GM21619 (cell line): ENCODE data around the gene RPS6KA5.
A peak's percentile ranks its signal among the peaks of the same experiment; 100 is the strongest.
"Not testable (repeated sequence)": the region's sequence is repeated elsewhere in the genome, so short reads cannot be mapped to it uniquely, and the experiment has no call there.

Source experiments
- ATAC-seq: cut with Tn5 transposase; IDR thresholded peaks from one replicate; pipeline ENCODE4 v1.9.1; 2021; ENCODE audit not compliant: unreplicated experiment

RPS6KA5 gene

GRCh38 chr14:90940318-90940962 is 120.0 kb downstream of the RPS6KA5 start:
- ATAC-seq = no peak

- ATAC-seq = not testable (repeated sequence)
These were observed 121.1 kb downstream of the RPS6KA5 start for GRCh38 chr14:90939252-90939795.

- no peak for ATAC-seq
These were observed 121.8 kb downstream of the RPS6KA5 start for GRCh38 chr14:90938615-90939014.

GRCh38 chr14:90936757-90937440 is 123.5 kb downstream of the RPS6KA5 start:
- no peak for ATAC-seq

- no peak for ATAC-seq
These were observed 135.7 kb downstream of the RPS6KA5 start for GRCh38 chr14:90924621-90925340.

- no peak for ATAC-seq
These were observed 138.3 kb downstream of the RPS6KA5 start for GRCh38 chr14:90922141-90922540.

- no peak for ATAC-seq
These were observed 149.3 kb downstream of the RPS6KA5 start for GRCh38 chr14:90911121-90911520.

GRCh38 chr14:90907178-90907577 is 153.3 kb downstream of the RPS6KA5 start:
- no peak for ATAC-seq

- ATAC-seq = peak; percentile 91
These were observed 154.9 kb downstream of the RPS6KA5 start for GRCh38 chr14:90905531-90905930.

GRCh38 chr14:90903101-90903500 is 157.3 kb downstream of the RPS6KA5 start:
- ATAC-seq = no peak

- ATAC-seq = no peak
These were observed 159.9 kb downstream of the RPS6KA5 start for GRCh38 chr14:90900476-90901083.

GRCh38 chr14:90897022-90897421 is 163.4 kb downstream of the RPS6KA5 start:
- ATAC-seq = no peak

GRCh38 chr14:90894241-90894640 is 166.2 kb downstream of the RPS6KA5 start:
- ATAC-seq = no peak

GRCh38 chr14:90893510-90893909 is 166.9 kb downstream of the RPS6KA5 start:
- ATAC-seq = no peak

GRCh38 chr14:90892970-90893369 is 167.5 kb downstream of the RPS6KA5 start:
- no peak for ATAC-seq

- no peak for ATAC-seq
These were observed 169.1 kb downstream of the RPS6KA5 start for GRCh38 chr14:90891326-90891725.

GRCh38 chr14:90890322-90891020 is 170.0 kb downstream of the RPS6KA5 start:
- no peak for ATAC-seq

- ATAC-seq = no peak
These were observed 174.1 kb downstream of the RPS6KA5 start for GRCh38 chr14:90886297-90886815.

GRCh38 chr14:90883782-90884181 is 176.7 kb downstream of the RPS6KA5 start:
- no peak for ATAC-seq

GRCh38 chr14:90883197-90883596 is 177.2 kb downstream of the RPS6KA5 start:
- ATAC-seq = no peak
